K562 (cell line): ENCODE results near the gene NUPR1. TPM values are rescaled to one million over a fixed set of nuclear protein-coding genes. Genes with fewer than 3 reads are reported as not detected.

Source experiments
- CBFB ChIP-seq: sonication (generic); formaldehyde crosslinking; IDR thresholded peaks from 2 replicates; pipeline ENCODE4 v1.4.0; 2020; ENCODE audit warnings: mild to moderate bottlenecking, missing genetic modification reagents
- CTBP1 ChIP-seq: fragments of 450-650 bp; IDR thresholded peaks from 2 replicates; pipeline ENCODE4 v1.6.1; 2016; ENCODE audit warnings: borderline replicate concordance
- CXXC5 ChIP-seq: fragments of 250-450 bp; sonication (Bioruptor Pico); IDR thresholded peaks from 2 replicates; pipeline ENCODE4 v1.8.0; 2022; ENCODE audit warnings: inconsistent platforms, mild to moderate bottlenecking, moderate library complexity
- EWSR1 ChIP-seq: fragments of 450-650 bp; IDR thresholded peaks from 2 replicates; pipeline ENCODE4 v1.6.1; 2018; ENCODE audit warnings: borderline replicate concordance, mild to moderate bottlenecking, low read depth, moderate library complexity; ENCODE audit not compliant: partially characterized antibody
- ILK ChIP-seq: fragments of 450-650 bp; IDR thresholded peaks from 2 replicates; pipeline ENCODE4 v1.6.1; 2016; ENCODE audit warnings: missing genetic modification characterization, low read depth, mild to moderate bottlenecking, missing compliant biosample characterization, moderate library complexity, borderline replicate concordance
- MBD2 ChIP-seq: sonication (generic); IDR thresholded peaks from 2 replicates; pipeline ENCODE4 v1.6.1; 2016; ENCODE audit warnings: low read depth, borderline replicate concordance
- NR2F6 ChIP-seq: fragments of 450-650 bp; formaldehyde crosslinking; IDR thresholded peaks from 2 replicates; pipeline ENCODE4 v1.4.0; 2020; ENCODE audit warnings: mild to moderate bottlenecking
- NRF1 ChIP-seq, 2 experiments: fragments of 450-650 bp; IDR thresholded peaks in 1 of 2; conservative IDR thresholded peaks in 1 of 2; 2 replicates each; pipeline ENCODE4 v1.6.1; 2014; ENCODE audit warnings: mild to moderate bottlenecking in 2 of 2
- PML ChIP-seq: IDR thresholded peaks from 2 replicates; pipeline ENCODE4 v1.6.1; 2012; ENCODE audit warnings: low read length, inconsistent platforms
- PREB ChIP-seq: sonication (generic); formaldehyde crosslinking; IDR thresholded peaks from 2 replicates; pipeline ENCODE4 v1.8.1; 2023; ENCODE audit warnings: mild to moderate bottlenecking, missing genetic modification reagents
- SOX6 ChIP-seq: fragments of 450-650 bp; IDR thresholded peaks from 2 replicates; pipeline ENCODE4 v1.6.1; 2014; ENCODE audit warnings: mild to moderate bottlenecking
- polyA plus RNA-seq, 8 experiments: library from polyadenylated mRNA; depleted of rRNA in 4 of 8; stranded (reverse) in 5 of 8; unstranded in 3 of 8; fragments of >200 nt; fragmentation: Nextera tagmentation in 2 of 8; fragmentation: Illumina TruSeq in 1 of 8; extraction: Ambion mirVana in 2 of 8; extraction: Trizol in 1 of 8; gene quantifications; 2 replicates each; pipeline versions ENCODE4 v1.2.1 to v1.2.3, GENCODE V29; 2011 to 2014; ENCODE audit warnings: inconsistent platforms in 1 of 8, missing spikeins in 1 of 8
- total RNA-seq, 7 experiments: library from RNA; depleted of rRNA in 6 of 7; stranded (reverse); fragments of >200 nt in 6 of 7; fragmentation: Illumina TruSeq in 2 of 7; extraction: Trizol in 2 of 7; gene quantifications; 2 replicates each; pipeline versions ENCODE4 v1.2.1 to v1.2.3, GENCODE V29; 2011 to 2021; ENCODE audit warnings: low replicate concordance in 1 of 7
- TF ChIP-seq, protein P1 (sequence below), 2 experiments: IDR thresholded peaks; 2 replicates each; pipeline ENCODE4 v1.6.1; 2011; ENCODE audit warnings: borderline replicate concordance in 1 of 2, control low read depth in 1 of 2, low read depth in 1 of 2, low read length in 1 of 2, mild to moderate bottlenecking in 1 of 2, mixed read lengths in 1 of 2, moderate library complexity in 1 of 2; ENCODE audit not compliant: insufficient read depth in 1 of 2, insufficient read length in 1 of 2, poor library complexity in 1 of 2, severe bottlenecking in 1 of 2; ENCODE audit errors: extremely low read depth in 1 of 2
- TF ChIP-seq, protein P2 (sequence below): fragments of 450-650 bp; IDR thresholded peaks from 2 replicates; pipeline ENCODE4 v1.6.1; 2016; ENCODE audit warnings: mild to moderate bottlenecking, moderate library complexity

NUPR1 gene
- total and polyA plus RNA-seq, 9 of the 15 experiments (the other 6 are each of a cell fraction or from before 2014, with no cell fraction given) = 0.07 to 1.5 (median 0.27) TPM

DNA sequence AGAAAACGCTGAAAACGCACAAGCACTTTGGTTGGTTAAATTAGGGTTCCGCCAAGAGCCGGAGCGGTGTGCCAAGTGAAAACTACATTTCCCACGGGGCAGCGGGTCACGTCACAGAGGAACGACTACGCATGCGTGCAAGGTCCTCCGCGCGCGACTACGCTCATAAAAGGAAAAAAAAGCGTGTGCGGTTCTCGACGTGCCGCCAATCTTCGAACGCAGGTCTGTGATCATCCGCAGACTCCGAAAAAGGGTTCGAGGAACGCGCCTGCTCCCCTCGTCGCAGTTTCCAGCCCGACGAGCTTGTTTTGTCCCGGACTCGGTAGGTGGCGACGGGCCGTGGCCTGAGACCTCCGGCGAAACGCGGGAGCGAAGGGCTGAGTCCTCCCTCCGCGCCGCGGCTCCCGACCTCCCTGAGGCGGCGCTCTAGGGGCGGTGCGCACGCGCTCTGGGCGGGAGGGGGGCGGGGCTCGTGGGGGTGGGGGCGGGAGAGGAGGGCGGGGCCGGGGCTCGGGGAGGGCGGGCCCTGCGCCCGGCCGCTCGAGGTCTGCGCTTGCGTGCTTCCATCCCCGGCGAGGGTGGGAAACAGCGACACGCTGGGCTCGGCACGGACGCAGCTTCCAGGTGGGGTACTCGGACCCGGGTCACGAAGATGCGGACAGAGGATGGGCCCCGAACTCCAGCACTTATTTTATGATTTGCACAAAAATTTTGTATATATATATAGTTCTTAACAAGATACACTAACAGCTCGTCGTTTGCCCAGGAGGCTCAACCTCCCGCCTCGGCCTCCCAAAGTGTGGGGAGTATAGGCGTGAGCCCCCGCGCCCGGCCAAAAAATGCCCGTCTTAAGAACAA is 15.2 kb upstream of the NUPR1 start, which contains the start of gene SGF29 (continued):
- no peak for TF ChIP-seq ILK (tag)
- TF ChIP-seq CBFB (CRISPR knock-in tag) = peak; percentile 69; the same call in 1 of the 2 replicates
- peak; percentile 91 to 93 for TF ChIP-seq NRF1 (conservative IDR thresholded peaks at IDR 0.05 in 1 of 2, IDR thresholded peaks at IDR 0.05 in 1 of 2)
- TF ChIP-seq, protein P1, sequence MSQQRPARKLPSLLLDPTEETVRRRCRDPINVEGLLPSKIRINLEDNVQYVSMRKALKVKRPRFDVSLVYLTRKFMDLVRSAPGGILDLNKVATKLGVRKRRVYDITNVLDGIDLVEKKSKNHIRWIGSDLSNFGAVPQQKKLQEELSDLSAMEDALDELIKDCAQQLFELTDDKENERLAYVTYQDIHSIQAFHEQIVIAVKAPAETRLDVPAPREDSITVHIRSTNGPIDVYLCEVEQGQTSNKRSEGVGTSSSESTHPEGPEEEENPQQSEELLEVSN (IDR thresholded peaks at IDR 0.05; ENCODE audit: borderline replicate concordance in 1 of 2, extremely low read depth in 1 of 2, insufficient read depth in 1 of 2, insufficient read length in 1 of 2, low read depth in 1 of 2, low read length in 1 of 2, poor library complexity in 1 of 2, severe bottlenecking in 1 of 2) = peak; percentile 84 to 93
- TF ChIP-seq EWSR1 = no peak
- TF ChIP-seq SOX6 = peak; percentile 65; the same call in 1 of the 2 replicates
- peak; percentile 76 for TF ChIP-seq CTBP1
- 0 out of 2 replicates have a peak, but pooled peaks have one; percentile 70 for TF ChIP-seq PREB (CRISPR knock-in tag)
- peak; percentile 76 for TF ChIP-seq PML
- TF ChIP-seq, protein P2, sequence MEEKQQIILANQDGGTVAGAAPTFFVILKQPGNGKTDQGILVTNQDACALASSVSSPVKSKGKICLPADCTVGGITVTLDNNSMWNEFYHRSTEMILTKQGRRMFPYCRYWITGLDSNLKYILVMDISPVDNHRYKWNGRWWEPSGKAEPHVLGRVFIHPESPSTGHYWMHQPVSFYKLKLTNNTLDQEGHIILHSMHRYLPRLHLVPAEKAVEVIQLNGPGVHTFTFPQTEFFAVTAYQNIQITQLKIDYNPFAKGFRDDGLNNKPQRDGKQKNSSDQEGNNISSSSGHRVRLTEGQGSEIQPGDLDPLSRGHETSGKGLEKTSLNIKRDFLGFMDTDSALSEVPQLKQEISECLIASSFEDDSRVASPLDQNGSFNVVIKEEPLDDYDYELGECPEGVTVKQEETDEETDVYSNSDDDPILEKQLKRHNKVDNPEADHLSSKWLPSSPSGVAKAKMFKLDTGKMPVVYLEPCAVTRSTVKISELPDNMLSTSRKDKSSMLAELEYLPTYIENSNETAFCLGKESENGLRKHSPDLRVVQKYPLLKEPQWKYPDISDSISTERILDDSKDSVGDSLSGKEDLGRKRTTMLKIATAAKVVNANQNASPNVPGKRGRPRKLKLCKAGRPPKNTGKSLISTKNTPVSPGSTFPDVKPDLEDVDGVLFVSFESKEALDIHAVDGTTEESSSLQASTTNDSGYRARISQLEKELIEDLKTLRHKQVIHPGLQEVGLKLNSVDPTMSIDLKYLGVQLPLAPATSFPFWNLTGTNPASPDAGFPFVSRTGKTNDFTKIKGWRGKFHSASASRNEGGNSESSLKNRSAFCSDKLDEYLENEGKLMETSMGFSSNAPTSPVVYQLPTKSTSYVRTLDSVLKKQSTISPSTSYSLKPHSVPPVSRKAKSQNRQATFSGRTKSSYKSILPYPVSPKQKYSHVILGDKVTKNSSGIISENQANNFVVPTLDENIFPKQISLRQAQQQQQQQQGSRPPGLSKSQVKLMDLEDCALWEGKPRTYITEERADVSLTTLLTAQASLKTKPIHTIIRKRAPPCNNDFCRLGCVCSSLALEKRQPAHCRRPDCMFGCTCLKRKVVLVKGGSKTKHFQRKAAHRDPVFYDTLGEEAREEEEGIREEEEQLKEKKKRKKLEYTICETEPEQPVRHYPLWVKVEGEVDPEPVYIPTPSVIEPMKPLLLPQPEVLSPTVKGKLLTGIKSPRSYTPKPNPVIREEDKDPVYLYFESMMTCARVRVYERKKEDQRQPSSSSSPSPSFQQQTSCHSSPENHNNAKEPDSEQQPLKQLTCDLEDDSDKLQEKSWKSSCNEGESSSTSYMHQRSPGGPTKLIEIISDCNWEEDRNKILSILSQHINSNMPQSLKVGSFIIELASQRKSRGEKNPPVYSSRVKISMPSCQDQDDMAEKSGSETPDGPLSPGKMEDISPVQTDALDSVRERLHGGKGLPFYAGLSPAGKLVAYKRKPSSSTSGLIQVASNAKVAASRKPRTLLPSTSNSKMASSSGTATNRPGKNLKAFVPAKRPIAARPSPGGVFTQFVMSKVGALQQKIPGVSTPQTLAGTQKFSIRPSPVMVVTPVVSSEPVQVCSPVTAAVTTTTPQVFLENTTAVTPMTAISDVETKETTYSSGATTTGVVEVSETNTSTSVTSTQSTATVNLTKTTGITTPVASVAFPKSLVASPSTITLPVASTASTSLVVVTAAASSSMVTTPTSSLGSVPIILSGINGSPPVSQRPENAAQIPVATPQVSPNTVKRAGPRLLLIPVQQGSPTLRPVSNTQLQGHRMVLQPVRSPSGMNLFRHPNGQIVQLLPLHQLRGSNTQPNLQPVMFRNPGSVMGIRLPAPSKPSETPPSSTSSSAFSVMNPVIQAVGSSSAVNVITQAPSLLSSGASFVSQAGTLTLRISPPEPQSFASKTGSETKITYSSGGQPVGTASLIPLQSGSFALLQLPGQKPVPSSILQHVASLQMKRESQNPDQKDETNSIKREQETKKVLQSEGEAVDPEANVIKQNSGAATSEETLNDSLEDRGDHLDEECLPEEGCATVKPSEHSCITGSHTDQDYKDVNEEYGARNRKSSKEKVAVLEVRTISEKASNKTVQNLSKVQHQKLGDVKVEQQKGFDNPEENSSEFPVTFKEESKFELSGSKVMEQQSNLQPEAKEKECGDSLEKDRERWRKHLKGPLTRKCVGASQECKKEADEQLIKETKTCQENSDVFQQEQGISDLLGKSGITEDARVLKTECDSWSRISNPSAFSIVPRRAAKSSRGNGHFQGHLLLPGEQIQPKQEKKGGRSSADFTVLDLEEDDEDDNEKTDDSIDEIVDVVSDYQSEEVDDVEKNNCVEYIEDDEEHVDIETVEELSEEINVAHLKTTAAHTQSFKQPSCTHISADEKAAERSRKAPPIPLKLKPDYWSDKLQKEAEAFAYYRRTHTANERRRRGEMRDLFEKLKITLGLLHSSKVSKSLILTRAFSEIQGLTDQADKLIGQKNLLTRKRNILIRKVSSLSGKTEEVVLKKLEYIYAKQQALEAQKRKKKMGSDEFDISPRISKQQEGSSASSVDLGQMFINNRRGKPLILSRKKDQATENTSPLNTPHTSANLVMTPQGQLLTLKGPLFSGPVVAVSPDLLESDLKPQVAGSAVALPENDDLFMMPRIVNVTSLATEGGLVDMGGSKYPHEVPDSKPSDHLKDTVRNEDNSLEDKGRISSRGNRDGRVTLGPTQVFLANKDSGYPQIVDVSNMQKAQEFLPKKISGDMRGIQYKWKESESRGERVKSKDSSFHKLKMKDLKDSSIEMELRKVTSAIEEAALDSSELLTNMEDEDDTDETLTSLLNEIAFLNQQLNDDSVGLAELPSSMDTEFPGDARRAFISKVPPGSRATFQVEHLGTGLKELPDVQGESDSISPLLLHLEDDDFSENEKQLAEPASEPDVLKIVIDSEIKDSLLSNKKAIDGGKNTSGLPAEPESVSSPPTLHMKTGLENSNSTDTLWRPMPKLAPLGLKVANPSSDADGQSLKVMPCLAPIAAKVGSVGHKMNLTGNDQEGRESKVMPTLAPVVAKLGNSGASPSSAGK = peak; percentile 87
- TF ChIP-seq NR2F6 (CRISPR knock-in tag) = no peak
- TF ChIP-seq MBD2 = peak; percentile 91
- TF ChIP-seq CXXC5 (CRISPR knock-in tag) = peak; percentile 90
